Measurements from ENCODE around the gene SLC9A9.

SLC9A9 gene

DNA sequence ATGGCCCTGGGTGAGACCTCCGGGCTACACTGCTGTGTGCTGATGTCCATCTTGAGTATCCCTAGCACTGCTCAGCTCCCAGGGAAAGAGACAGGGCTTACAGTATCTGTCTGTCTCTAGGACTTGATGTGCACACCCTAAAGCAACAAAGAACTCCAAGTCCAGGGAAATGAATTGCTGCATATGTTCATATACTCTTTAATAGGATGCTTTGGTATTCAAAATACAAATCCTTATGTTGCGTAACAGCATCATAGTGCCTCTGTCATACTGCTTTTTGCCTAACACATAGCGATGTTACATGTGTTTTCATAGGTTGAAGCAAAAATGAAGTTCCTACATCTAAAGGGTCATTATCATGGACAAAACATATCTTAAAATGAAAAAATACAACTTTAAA lies 299.9 kb downstream of the SLC9A9 start:
- ATAC-seq: no peak
- TF ChIP-seq, protein P1, sequence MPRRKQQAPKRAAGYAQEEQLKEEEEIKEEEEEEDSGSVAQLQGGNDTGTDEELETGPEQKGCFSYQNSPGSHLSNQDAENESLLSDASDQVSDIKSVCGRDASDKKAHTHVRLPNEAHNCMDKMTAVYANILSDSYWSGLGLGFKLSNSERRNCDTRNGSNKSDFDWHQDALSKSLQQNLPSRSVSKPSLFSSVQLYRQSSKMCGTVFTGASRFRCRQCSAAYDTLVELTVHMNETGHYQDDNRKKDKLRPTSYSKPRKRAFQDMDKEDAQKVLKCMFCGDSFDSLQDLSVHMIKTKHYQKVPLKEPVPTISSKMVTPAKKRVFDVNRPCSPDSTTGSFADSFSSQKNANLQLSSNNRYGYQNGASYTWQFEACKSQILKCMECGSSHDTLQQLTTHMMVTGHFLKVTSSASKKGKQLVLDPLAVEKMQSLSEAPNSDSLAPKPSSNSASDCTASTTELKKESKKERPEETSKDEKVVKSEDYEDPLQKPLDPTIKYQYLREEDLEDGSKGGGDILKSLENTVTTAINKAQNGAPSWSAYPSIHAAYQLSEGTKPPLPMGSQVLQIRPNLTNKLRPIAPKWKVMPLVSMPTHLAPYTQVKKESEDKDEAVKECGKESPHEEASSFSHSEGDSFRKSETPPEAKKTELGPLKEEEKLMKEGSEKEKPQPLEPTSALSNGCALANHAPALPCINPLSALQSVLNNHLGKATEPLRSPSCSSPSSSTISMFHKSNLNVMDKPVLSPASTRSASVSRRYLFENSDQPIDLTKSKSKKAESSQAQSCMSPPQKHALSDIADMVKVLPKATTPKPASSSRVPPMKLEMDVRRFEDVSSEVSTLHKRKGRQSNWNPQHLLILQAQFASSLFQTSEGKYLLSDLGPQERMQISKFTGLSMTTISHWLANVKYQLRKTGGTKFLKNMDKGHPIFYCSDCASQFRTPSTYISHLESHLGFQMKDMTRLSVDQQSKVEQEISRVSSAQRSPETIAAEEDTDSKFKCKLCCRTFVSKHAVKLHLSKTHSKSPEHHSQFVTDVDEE (CRISPR knock-in tag; IDR thresholded peaks at IDR 0.05): no peak
- TF ChIP-seq PPARA (CRISPR knock-in tag; IDR thresholded peaks at IDR 0.05; ENCODE audit: borderline replicate concordance): no peak
- TF ChIP-seq SNAI2 (CRISPR knock-in tag; IDR thresholded peaks at IDR 0.05): no peak
- TF ChIP-seq CSDC2 (CRISPR knock-in tag; IDR thresholded peaks at IDR 0.05): no peak
- TF ChIP-seq ZFP30 (CRISPR knock-in tag; IDR thresholded peaks at IDR 0.05): no peak
- no peak for TF ChIP-seq GLIS3 (CRISPR knock-in tag; IDR thresholded peaks at IDR 0.05)

DNA sequence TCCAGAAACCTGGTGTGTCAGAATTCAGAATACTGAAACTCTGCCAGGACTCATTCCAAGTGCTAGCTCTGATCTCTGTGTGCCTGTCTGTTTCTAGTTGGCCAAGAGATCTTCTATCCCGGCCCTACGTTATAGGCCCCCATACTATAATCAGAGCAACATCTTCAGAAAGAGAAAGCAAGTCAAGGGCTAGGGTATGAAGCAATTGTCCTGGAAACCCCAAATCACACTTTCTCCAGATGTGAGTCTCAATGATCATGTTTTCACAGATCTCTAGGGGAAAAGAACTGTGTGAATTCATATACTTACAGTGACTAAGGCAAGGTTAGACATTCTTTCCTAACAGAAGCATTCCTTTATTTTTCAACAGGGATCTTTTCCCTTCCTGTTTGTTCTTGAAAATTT lies 309.7 kb downstream of the SLC9A9 start:
- ATAC-seq: no peak
- no peak for TF ChIP-seq ZC3H10 (CRISPR knock-in tag; IDR thresholded peaks at IDR 0.05)
- TF ChIP-seq ZNF8 (CRISPR knock-in tag; IDR thresholded peaks at IDR 0.05): no peak
- no peak for TF ChIP-seq ZNF565 (CRISPR knock-in tag; conservative IDR thresholded peaks at IDR 0.05; ENCODE audit: low read depth)
- TF ChIP-seq GLIS3 (CRISPR knock-in tag; IDR thresholded peaks at IDR 0.05): no peak
- no peak for TF ChIP-seq ZFP30 (CRISPR knock-in tag; IDR thresholded peaks at IDR 0.05)
- no peak for TF ChIP-seq BACH2 (CRISPR knock-in tag; IDR thresholded peaks at IDR 0.05; ENCODE audit: borderline replicate concordance)
- no peak for TF ChIP-seq SNAI2 (CRISPR knock-in tag; IDR thresholded peaks at IDR 0.05)
- TF ChIP-seq, protein P2, sequence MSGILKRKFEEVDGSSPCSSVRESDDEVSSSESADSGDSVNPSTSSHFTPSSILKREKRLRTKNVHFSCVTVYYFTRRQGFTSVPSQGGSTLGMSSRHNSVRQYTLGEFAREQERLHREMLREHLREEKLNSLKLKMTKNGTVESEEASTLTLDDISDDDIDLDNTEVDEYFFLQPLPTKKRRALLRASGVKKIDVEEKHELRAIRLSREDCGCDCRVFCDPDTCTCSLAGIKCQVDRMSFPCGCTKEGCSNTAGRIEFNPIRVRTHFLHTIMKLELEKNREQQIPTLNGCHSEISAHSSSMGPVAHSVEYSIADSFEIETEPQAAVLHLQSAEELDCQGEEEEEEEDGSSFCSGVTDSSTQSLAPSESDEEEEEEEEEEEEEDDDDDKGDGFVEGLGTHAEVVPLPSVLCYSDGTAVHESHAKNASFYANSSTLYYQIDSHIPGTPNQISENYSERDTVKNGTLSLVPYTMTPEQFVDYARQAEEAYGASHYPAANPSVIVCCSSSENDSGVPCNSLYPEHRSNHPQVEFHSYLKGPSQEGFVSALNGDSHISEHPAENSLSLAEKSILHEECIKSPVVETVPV (CRISPR knock-in tag; IDR thresholded peaks at IDR 0.05): no peak
- TF ChIP-seq TCF4 (CRISPR knock-in tag; IDR thresholded peaks at IDR 0.05; ENCODE audit: borderline replicate concordance): no peak
- TF ChIP-seq, protein P1 (CRISPR knock-in tag; IDR thresholded peaks at IDR 0.05): no peak
- no peak for TF ChIP-seq ZFP3 (CRISPR knock-in tag; IDR thresholded peaks at IDR 0.05)
- TF ChIP-seq, protein P3, sequence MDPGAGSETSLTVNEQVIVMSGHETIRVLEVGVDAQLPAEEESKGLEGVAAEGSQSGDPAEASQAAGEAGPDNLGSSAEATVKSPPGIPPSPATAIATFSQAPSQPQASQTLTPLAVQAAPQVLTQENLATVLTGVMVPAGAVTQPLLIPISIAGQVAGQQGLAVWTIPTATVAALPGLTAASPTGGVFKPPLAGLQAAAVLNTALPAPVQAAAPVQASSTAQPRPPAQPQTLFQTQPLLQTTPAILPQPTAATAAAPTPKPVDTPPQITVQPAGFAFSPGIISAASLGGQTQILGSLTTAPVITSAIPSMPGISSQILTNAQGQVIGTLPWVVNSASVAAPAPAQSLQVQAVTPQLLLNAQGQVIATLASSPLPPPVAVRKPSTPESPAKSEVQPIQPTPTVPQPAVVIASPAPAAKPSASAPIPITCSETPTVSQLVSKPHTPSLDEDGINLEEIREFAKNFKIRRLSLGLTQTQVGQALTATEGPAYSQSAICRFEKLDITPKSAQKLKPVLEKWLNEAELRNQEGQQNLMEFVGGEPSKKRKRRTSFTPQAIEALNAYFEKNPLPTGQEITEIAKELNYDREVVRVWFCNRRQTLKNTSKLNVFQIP (CRISPR knock-in tag; IDR thresholded peaks at IDR 0.05; ENCODE audit: borderline replicate concordance, low read depth): no peak
- no peak for TF ChIP-seq PPARA (CRISPR knock-in tag; IDR thresholded peaks at IDR 0.05; ENCODE audit: borderline replicate concordance)
- no peak for TF ChIP-seq ARNTL (CRISPR knock-in tag; IDR thresholded peaks at IDR 0.05; ENCODE audit: borderline replicate concordance, low read depth)
- no peak for TF ChIP-seq TOX (CRISPR knock-in tag; IDR thresholded peaks at IDR 0.05; ENCODE audit: borderline replicate concordance)
- TF ChIP-seq RARB (CRISPR knock-in tag; IDR thresholded peaks at IDR 0.05): no peak

DNA sequence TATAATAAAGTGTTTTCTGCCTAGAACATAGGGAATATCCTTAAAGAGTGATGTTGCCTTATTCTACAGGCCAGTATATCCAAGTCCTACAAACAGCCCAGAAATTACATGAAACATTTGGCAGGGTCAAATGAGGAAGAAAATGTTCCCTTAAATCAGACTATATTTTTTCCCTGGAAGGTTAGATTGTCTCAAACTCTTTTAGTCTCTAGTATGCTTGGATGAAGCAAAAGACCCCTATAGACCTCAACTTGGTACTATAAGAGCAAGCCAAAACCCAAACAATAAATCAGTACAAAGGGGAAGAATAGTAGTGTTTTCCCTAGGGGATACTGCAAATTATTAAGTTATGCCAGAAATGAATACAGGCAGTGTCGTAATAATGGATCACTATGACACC lies 310.2 kb downstream of the SLC9A9 start:
- no peak for ATAC-seq
- no peak for TF ChIP-seq TCF4 (CRISPR knock-in tag; IDR thresholded peaks at IDR 0.05; ENCODE audit: borderline replicate concordance)
- TF ChIP-seq TOX (CRISPR knock-in tag; IDR thresholded peaks at IDR 0.05; ENCODE audit: borderline replicate concordance): no peak
- no peak for TF ChIP-seq CSDC2 (CRISPR knock-in tag; IDR thresholded peaks at IDR 0.05)
- TF ChIP-seq, protein P1 (CRISPR knock-in tag; IDR thresholded peaks at IDR 0.05): no peak
- no peak for TF ChIP-seq ZC3H10 (CRISPR knock-in tag; IDR thresholded peaks at IDR 0.05)
- no peak for TF ChIP-seq ZNF70 (CRISPR knock-in tag; IDR thresholded peaks at IDR 0.05)
- TF ChIP-seq PPARA (CRISPR knock-in tag; IDR thresholded peaks at IDR 0.05; ENCODE audit: borderline replicate concordance): no peak
- TF ChIP-seq ZNF8 (CRISPR knock-in tag; IDR thresholded peaks at IDR 0.05): no peak
- TF ChIP-seq RARB (CRISPR knock-in tag; IDR thresholded peaks at IDR 0.05): no peak
- TF ChIP-seq ESRRG (CRISPR knock-in tag; IDR thresholded peaks at IDR 0.05): no peak
- TF ChIP-seq, protein P2 (CRISPR knock-in tag; IDR thresholded peaks at IDR 0.05): no peak
- TF ChIP-seq SNAI2 (CRISPR knock-in tag; IDR thresholded peaks at IDR 0.05): no peak
- TF ChIP-seq ISL1 (CRISPR knock-in tag; IDR thresholded peaks at IDR 0.05): no peak
- TF ChIP-seq, protein P4, sequence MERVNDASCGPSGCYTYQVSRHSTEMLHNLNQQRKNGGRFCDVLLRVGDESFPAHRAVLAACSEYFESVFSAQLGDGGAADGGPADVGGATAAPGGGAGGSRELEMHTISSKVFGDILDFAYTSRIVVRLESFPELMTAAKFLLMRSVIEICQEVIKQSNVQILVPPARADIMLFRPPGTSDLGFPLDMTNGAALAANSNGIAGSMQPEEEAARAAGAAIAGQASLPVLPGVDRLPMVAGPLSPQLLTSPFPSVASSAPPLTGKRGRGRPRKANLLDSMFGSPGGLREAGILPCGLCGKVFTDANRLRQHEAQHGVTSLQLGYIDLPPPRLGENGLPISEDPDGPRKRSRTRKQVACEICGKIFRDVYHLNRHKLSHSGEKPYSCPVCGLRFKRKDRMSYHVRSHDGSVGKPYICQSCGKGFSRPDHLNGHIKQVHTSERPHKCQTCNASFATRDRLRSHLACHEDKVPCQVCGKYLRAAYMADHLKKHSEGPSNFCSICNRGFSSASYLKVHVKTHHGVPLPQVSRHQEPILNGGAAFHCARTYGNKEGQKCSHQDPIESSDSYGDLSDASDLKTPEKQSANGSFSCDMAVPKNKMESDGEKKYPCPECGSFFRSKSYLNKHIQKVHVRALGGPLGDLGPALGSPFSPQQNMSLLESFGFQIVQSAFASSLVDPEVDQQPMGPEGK (CRISPR knock-in tag; IDR thresholded peaks at IDR 0.05; ENCODE audit: borderline replicate concordance): no peak
